GM12892 (cell line): ENCODE measurements around the gene MYL7.

Experiments
- POLR2A ChIP-seq: IDR thresholded peaks from 2 replicates; pipeline ENCODE4 v1.6.1; 2011; ENCODE audit warnings: low read depth, low read length, control low read depth
- POLR2AphosphoS5 ChIP-seq: IDR thresholded peaks from 2 replicates; pipeline ENCODE4 v1.6.1; 2011; ENCODE audit warnings: low read depth, low read length, control low read depth
- TAF1 ChIP-seq: IDR thresholded peaks from 2 replicates; pipeline ENCODE4 v1.6.1; 2011; ENCODE audit warnings: low read depth, mild to moderate bottlenecking, control low read depth, low read length, borderline replicate concordance

- no peak for TF ChIP-seq POLR2A
- no peak for TF ChIP-seq POLR2AphosphoS5
- TF ChIP-seq TAF1, result no peak
Measured at GRCh38 chr7:44133295-44133694, 7.8 kb downstream of the MYL7 start.
